Measurements from ENCODE around the gene GNA14.

DNA sequence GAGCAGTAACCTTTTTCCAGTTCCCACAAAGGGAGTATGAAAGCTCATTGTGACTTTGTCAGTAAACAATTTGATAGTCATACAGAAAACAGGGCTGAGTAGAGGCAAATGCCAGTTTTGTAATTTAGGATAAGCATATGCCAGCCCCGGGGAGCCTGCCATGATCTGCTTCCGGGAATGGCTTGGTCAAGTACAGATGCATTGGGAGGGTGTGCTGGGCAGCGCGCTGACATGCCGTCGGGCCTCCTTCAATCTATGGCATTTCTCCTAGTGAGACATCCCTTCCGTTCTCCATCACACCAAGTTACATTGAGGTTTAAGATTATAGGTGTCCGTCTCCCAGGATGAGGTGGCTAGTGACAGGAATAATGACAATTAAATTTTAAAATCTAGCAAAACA lies 48.6 kb downstream of the GNA14 start:
- TF ChIP-seq, protein P1, sequence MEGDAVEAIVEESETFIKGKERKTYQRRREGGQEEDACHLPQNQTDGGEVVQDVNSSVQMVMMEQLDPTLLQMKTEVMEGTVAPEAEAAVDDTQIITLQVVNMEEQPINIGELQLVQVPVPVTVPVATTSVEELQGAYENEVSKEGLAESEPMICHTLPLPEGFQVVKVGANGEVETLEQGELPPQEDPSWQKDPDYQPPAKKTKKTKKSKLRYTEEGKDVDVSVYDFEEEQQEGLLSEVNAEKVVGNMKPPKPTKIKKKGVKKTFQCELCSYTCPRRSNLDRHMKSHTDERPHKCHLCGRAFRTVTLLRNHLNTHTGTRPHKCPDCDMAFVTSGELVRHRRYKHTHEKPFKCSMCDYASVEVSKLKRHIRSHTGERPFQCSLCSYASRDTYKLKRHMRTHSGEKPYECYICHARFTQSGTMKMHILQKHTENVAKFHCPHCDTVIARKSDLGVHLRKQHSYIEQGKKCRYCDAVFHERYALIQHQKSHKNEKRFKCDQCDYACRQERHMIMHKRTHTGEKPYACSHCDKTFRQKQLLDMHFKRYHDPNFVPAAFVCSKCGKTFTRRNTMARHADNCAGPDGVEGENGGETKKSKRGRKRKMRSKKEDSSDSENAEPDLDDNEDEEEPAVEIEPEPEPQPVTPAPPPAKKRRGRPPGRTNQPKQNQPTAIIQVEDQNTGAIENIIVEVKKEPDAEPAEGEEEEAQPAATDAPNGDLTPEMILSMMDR (conservative IDR thresholded peaks at IDR 0.05): no peak
- no peak for TF ChIP-seq EZH2 (IDR thresholded peaks at IDR 0.05; ENCODE audit: low read depth)

Measured in PC-9 (cell line).